DOHH2 (cell line): Measurements from ENCODE around the gene IRF1.
"Not testable (repeated sequence)": the region's sequence is repeated elsewhere in the genome, so short reads cannot be mapped to it uniquely, and the experiment has no call there.

ENCODE experiments used
- H3F3A ChIP-seq: fragments of 200-600 bp; sonication (generic), shearing (Covaris generic); 2 replicates; pipeline ENCODE4 v1.6.0; 2016; ENCODE audit warnings: antibody characterized with exemption, mild to moderate bottlenecking; ENCODE audit not compliant: control insufficient read depth, insufficient read depth
- H3K27ac ChIP-seq: fragments of 200-600 bp; sonication (generic); 2 replicates; pipeline ENCODE4 v1.5.1; 2014; ENCODE audit warnings: low read depth, mild to moderate bottlenecking, low read length, moderate library complexity
- H3K27me3 ChIP-seq: fragments of 200-600 bp; sonication (generic); 2 replicates; pipeline ENCODE4 v1.6.1; 2014; ENCODE audit warnings: mild to moderate bottlenecking, low read length, mixed read lengths; ENCODE audit not compliant: control insufficient read depth
- H3K36me3 ChIP-seq: fragments of 200-600 bp; sonication (generic); 2 replicates; pipeline ENCODE4 v1.6.1; 2014; ENCODE audit warnings: mild to moderate bottlenecking, low read length, moderate library complexity, mixed read lengths; ENCODE audit not compliant: control insufficient read depth
- H3K4me1 ChIP-seq: fragments of 200-600 bp; sonication (generic); 2 replicates; pipeline ENCODE4 v1.6.1; 2014; ENCODE audit warnings: mild to moderate bottlenecking, low read length, mixed read lengths; ENCODE audit not compliant: control insufficient read depth
- H3K4me2 ChIP-seq: fragments of 200-600 bp; sonication (generic); 2 replicates; pipeline ENCODE4 v1.6.0; 2014; ENCODE audit warnings: mild to moderate bottlenecking, low read length, moderate library complexity
- H3K4me3 ChIP-seq: fragments of 200-600 bp; sonication (generic); 2 replicates; pipeline ENCODE4 v1.5.1; 2014; ENCODE audit warnings: mild to moderate bottlenecking, low read length, mixed read lengths
- H3K79me2 ChIP-seq: fragments of 200-600 bp; sonication (generic); 2 replicates; pipeline ENCODE4 v1.6.1; 2014; ENCODE audit warnings: mild to moderate bottlenecking, low read length, mixed read lengths; ENCODE audit not compliant: control insufficient read depth
- H3K9me2 ChIP-seq: fragments of 200-600 bp; sonication (generic); replicated peaks from 2 replicates; pipeline ENCODE4 v1.6.1; 2014; ENCODE audit warnings: mild to moderate bottlenecking, low read length, mixed read lengths; ENCODE audit not compliant: control insufficient read depth
- H3K9me3 ChIP-seq: fragments of 200-600 bp; sonication (generic); 2 replicates; pipeline ENCODE4 v1.6.1; 2014; ENCODE audit warnings: antibody characterized with exemption, low read length, mixed read lengths; ENCODE audit not compliant: control insufficient read depth, insufficient read depth
- H4K20me1 ChIP-seq: fragments of 200-600 bp; sonication (generic); 2 replicates; pipeline ENCODE4 v1.6.0; 2014; ENCODE audit warnings: low read depth, mild to moderate bottlenecking, antibody characterized with exemption, low read length, moderate library complexity; ENCODE audit not compliant: control insufficient read depth, insufficient read depth
- CTCF ChIP-seq: fragments of 200-600 bp; sonication (generic); IDR thresholded peaks from one replicate; pipeline ENCODE4 v1.5.1; 2014; ENCODE audit warnings: antibody characterized with exemption, mild to moderate bottlenecking, low read depth, low read length; ENCODE audit not compliant: poor library complexity, severe bottlenecking
- EZH2phosphoT487 ChIP-seq: fragments of 200-600 bp; sonication (generic); IDR thresholded peaks from 2 replicates; pipeline ENCODE4 v1.6.1; 2017; ENCODE audit warnings: borderline replicate concordance, mild to moderate bottlenecking, antibody characterized with exemption, low read length, moderate library complexity, mixed read lengths

IRF1 gene

GRCh38 chr5:132444061-132444460, 46.5 kb downstream of the IRF1 start:
- no peaks in the 10 kb centered on the region for H3K36me3 ChIP-seq
- H3K27ac ChIP-seq, result no peak overlapping the region
- no peaks in the 10 kb centered on the region for H3F3A ChIP-seq
- no peaks in the 10 kb centered on the region for H3K27me3 ChIP-seq
- TF ChIP-seq EZH2phosphoT487 (no peak), CTCF (no peak)
- H3K9me2 ChIP-seq, result no peaks in the 10 kb centered on the region
- no peaks in the 10 kb centered on the region for H4K20me1 ChIP-seq
- no peaks in the 10 kb centered on the region for H3K9me3 ChIP-seq
- H3K4me3 ChIP-seq, result no peak overlapping the region
- H3K4me2 ChIP-seq, result no peak overlapping the region
- H3K79me2 ChIP-seq, result no peaks in the 10 kb centered on the region
- H3K4me1 ChIP-seq, result no peaks in the 10 kb centered on the region

DNA sequence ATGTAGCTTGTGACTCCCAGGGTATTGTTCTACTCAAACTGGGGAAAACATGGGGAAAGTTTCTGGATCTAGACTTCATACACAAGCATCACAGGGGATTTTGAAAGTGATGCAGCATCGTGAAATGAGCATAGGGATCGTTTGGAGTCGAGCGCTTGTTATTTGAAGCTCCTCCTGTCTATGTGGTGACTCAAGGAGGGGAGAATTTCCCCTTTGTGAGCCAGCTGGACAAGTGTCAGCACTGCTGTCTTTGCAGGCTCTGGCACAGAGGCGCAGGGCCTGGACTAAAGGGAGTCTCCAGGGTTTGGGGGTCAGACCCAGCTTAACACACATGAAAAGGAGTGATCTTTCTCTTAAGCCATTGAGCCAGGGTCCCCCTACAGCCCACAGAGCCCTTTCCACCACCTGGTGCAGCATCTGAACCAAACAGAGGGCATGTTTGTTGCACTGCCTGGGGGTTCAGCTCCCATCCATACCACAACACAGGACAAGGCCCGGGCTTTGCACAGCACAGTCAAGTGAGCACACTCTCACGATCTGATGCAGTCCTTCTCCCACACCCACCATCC, 51.0 kb downstream of the IRF1 start:
- Histone ChIP-seq H3K36me3 (no peaks in the 10 kb centered on the region), H3K4me1 (peaks cover 15% of the 10 kb centered on the region), H3K27me3 (no peaks in the 10 kb centered on the region), H3K4me2 (no peak overlapping the region), H3K4me3 (no peak overlapping the region), H3K9me3 (no peaks in the 10 kb centered on the region), H3K79me2 (no peaks in the 10 kb centered on the region), H4K20me1 (no peaks in the 10 kb centered on the region), H3F3A (no peaks in the 10 kb centered on the region), H3K9me2 (no peaks in the 10 kb centered on the region), H3K27ac (no peak overlapping the region)
- TF ChIP-seq EZH2phosphoT487 (no peak), CTCF (no peak)

DNA sequence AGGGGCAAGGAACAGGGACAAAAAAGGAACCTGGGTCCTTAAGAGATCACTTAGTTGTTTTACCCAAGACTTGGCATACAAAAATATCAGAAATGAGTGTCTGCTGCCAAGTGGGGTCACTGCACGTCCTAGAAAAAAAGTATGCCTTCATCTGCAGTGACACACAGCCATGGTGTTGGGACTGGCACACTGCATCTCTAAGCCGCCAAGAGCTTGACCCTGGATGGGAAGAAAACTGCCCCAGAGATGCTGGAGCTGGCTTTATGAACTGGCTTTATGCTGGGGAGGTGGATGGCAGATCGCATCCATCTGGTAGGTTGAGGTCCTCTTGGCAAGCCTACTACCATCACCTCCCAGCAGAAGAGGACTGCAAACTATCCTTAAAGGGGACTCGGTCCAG, 51.7 kb downstream of the IRF1 start:
- no peak overlapping the region for H3K4me3 ChIP-seq
- no peaks in the 10 kb centered on the region for H3K36me3 ChIP-seq
- H3K27me3 ChIP-seq, result no peaks in the 10 kb centered on the region
- no peaks in the 10 kb centered on the region for H4K20me1 ChIP-seq
- no peak overlapping the region for H3K4me2 ChIP-seq
- H3K4me1 ChIP-seq, result peaks cover 15% of the 10 kb centered on the region
- H3K79me2 ChIP-seq, result no peaks in the 10 kb centered on the region
- no peaks in the 10 kb centered on the region for H3F3A ChIP-seq
- no peaks in the 10 kb centered on the region for H3K9me2 ChIP-seq
- H3K27ac ChIP-seq, result no peak overlapping the region
- TF ChIP-seq CTCF, result no peak
- no peak for TF ChIP-seq EZH2phosphoT487
- H3K9me3 ChIP-seq, result no peaks in the 10 kb centered on the region

DNA sequence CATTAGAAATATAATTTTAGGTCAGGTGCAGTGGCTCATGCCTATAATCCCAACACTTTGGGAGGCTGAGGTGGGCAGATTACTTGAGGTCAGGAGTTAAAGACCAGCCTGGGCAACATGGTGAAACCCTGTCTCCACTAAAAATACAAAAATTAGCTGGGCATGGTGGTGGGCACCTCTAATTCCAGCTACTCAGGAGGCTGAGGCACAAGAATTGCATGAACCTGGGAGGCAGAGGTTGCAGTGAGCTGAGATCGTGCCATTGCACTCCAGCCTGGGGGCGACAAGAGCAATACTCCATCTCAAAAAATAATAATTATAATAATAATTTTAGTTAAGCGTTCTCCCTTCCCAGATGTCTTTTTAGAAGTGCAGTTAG, 52.3 kb downstream of the IRF1 start:
- not testable (repeated sequence) for H3F3A ChIP-seq, H3K27me3 ChIP-seq, H4K20me1 ChIP-seq, H3K36me3 ChIP-seq, H3K79me2 ChIP-seq, H3K9me2 ChIP-seq, H3K27ac ChIP-seq, H3K4me2 ChIP-seq, H3K9me3 ChIP-seq, H3K4me3 ChIP-seq
- H3K4me1 ChIP-seq, result peaks cover 15% of the 10 kb centered on the region
